Measurements from ENCODE around the gene HSD17B8. TPM values are rescaled to one million over a fixed set of nuclear protein-coding genes. Genes with fewer than 3 reads are reported as not detected.

The HSD17B8 gene
- total RNA-seq, 1 experiment from 2014 or later: 22.0 TPM

DNA sequence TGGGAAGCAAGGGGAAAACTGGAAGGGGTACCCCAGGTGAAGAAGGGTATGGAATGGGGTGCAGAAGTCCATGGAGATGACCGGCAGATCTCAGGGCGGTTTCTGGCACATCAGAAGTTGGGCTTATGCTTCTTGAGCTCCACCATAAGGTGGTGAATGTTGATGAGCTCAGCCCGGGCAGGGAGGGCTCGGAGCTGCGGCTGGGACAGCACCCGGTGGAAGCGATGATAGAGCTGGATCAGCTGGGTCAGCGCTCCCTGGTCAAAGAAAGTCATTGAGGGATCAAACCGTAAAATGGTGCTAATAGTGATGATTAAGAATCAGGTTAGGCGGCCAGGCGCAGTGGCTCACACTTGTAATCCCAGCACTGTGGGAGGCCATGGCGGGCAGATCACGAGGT, 46.3 kb downstream of the HSD17B8 start:
- Histone ChIP-seq H2AFZ (ENCODE audit: low read depth, low read length, poor library complexity, severe bottlenecking) (no peak overlapping the region), H3K4me2 (ENCODE audit: low read length) (peak overlapping the region; percentile 99), H3K4me3 (replicated peaks in 1 of 2; ENCODE audit: low read depth in 1 of 2, low read length in 2 of 2) (peak overlapping the region; percentile 74 to 85; a peak in 3 of 4 replicates), H3K36me3 (ENCODE audit: control insufficient read depth in 1 of 2, insufficient read depth in 2 of 2, low read length in 2 of 2) (no peaks in the 10 kb centered on the region), H3K4me1 (ENCODE audit: control insufficient read depth in 1 of 2, insufficient read depth in 2 of 2, low read length in 2 of 2) (peaks cover 20 to 45% of the 10 kb centered on the region in 2 experiments), H4K20me1 (ENCODE audit: insufficient read depth) (no peaks in the 10 kb centered on the region), H3K27me3 (ENCODE audit: insufficient read depth, low read length) (no peaks in the 10 kb centered on the region), H3K79me2 (ENCODE audit: insufficient read depth, low read length) (no peaks in the 10 kb centered on the region), H3K9me2 (ENCODE audit: insufficient read depth) (no peaks in the 10 kb centered on the region), H3K27ac (ENCODE audit: low read depth, low read length) (peak overlapping the region; percentile 90), H3K9ac (ENCODE audit: low read length) (peak overlapping the region; percentile 88), H3K9me3 (ENCODE audit: control insufficient read depth in 1 of 2, insufficient read depth in 1 of 2, low read depth in 1 of 2, low read length in 2 of 2) (no peaks in the 10 kb centered on the region)
- ATAC-seq (no peak), DNase-seq (ENCODE audit: low read depth, low spot score) (no peak)
- CTCF ChIA-PET: no interaction called here
- RAD21 ChIA-PET (ENCODE audit: low non-redundant PET in 1 of 2, low total read pairs in 2 of 2, uncharacterized antibody in 2 of 2, unreplicated experiment in 2 of 2): no interaction called here
- TF ChIP-seq, protein P1, sequence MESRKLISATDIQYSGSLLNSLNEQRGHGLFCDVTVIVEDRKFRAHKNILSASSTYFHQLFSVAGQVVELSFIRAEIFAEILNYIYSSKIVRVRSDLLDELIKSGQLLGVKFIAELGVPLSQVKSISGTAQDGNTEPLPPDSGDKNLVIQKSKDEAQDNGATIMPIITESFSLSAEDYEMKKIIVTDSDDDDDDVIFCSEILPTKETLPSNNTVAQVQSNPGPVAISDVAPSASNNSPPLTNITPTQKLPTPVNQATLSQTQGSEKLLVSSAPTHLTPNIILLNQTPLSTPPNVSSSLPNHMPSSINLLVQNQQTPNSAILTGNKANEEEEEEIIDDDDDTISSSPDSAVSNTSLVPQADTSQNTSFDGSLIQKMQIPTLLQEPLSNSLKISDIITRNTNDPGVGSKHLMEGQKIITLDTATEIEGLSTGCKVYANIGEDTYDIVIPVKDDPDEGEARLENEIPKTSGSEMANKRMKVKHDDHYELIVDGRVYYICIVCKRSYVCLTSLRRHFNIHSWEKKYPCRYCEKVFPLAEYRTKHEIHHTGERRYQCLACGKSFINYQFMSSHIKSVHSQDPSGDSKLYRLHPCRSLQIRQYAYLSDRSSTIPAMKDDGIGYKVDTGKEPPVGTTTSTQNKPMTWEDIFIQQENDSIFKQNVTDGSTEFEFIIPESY (IDR thresholded peaks at IDR 0.05; ENCODE audit: extremely low read depth, insufficient replicate concordance, low read length): no peak
- POLR2A ChIA-PET: interaction anchor here (0.8 to 4.0 kb wide), 3 partner anchors 8 to 21 kb away, joined by 4 to 24 read pairs (median 19); partner anchors contain the start of genes RPS18 and VPS52
- intact Hi-C loops (cut with micrococcal nuclease): no loop called here
- BruUV-seq (replicated peaks): no TSS peak

DNA sequence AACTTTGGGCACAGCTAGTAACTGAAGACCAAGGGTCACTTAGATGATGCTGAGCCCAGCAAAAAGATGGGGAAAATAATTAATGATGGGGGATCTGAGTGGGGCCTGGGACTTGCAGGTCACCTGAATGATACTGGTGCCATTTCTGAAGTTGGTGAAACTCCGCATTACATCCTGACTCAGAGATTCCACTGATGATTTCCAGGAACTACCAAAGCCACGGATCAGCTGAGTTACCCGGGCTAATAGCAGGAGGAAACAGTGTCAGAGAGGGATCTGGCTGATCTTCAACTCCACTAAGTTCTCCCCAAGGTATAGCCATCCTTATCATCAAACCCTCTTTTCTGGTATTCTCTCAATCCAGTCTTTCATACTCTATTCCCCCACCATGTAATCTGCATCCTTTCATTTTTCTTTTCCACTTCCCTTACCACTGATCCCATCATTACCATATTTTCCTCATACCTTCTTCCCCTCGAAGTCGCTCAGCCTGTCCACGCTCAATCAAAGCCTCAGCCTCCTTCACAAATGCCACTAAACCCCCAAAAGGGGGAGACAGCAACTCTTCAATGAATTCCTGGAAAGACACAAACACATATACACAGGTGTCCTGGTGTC, 47.0 kb downstream of the HSD17B8 start:
- Histone ChIP-seq H3K9ac (ENCODE audit: low read length) (no peak overlapping the region), H3K27ac (ENCODE audit: low read depth, low read length) (no peak overlapping the region), H3K9me3 (ENCODE audit: control insufficient read depth in 1 of 2, insufficient read depth in 1 of 2, low read depth in 1 of 2, low read length in 2 of 2) (no peaks in the 10 kb centered on the region), H3K9me2 (ENCODE audit: insufficient read depth) (no peaks in the 10 kb centered on the region), H3K27me3 (ENCODE audit: insufficient read depth, low read length) (no peaks in the 10 kb centered on the region), H3K4me3 (replicated peaks in 1 of 2; ENCODE audit: low read depth in 1 of 2, low read length in 2 of 2) (no peak overlapping the region), H3K36me3 (ENCODE audit: control insufficient read depth in 1 of 2, insufficient read depth in 2 of 2, low read length in 2 of 2) (no peaks in the 10 kb centered on the region), H2AFZ (ENCODE audit: low read depth, low read length, poor library complexity, severe bottlenecking) (no peak overlapping the region), H4K20me1 (ENCODE audit: insufficient read depth) (no peaks in the 10 kb centered on the region), H3K4me1 (ENCODE audit: control insufficient read depth in 1 of 2, insufficient read depth in 2 of 2, low read length in 2 of 2) (peaks cover 24 to 53% of the 10 kb centered on the region in 2 experiments), H3K4me2 (ENCODE audit: low read length) (no peak overlapping the region), H3K79me2 (ENCODE audit: insufficient read depth, low read length) (no peaks in the 10 kb centered on the region)
- intact Hi-C loops (cut with micrococcal nuclease): no loop called here
- no TSS peak for BruUV-seq (replicated peaks)
- DNase-seq (ENCODE audit: low read depth, low spot score): no peak
- TF ChIP-seq, protein P2, sequence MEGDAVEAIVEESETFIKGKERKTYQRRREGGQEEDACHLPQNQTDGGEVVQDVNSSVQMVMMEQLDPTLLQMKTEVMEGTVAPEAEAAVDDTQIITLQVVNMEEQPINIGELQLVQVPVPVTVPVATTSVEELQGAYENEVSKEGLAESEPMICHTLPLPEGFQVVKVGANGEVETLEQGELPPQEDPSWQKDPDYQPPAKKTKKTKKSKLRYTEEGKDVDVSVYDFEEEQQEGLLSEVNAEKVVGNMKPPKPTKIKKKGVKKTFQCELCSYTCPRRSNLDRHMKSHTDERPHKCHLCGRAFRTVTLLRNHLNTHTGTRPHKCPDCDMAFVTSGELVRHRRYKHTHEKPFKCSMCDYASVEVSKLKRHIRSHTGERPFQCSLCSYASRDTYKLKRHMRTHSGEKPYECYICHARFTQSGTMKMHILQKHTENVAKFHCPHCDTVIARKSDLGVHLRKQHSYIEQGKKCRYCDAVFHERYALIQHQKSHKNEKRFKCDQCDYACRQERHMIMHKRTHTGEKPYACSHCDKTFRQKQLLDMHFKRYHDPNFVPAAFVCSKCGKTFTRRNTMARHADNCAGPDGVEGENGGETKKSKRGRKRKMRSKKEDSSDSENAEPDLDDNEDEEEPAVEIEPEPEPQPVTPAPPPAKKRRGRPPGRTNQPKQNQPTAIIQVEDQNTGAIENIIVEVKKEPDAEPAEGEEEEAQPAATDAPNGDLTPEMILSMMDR (IDR thresholded peaks at IDR 0.05 in 2 of 3, conservative IDR thresholded peaks at IDR 0.05 in 1 of 3; ENCODE audit: borderline replicate concordance in 1 of 3, insufficient read depth in 1 of 3, low read depth in 2 of 3, low read length in 2 of 3): no peak
- TF ChIP-seq, protein P3, sequence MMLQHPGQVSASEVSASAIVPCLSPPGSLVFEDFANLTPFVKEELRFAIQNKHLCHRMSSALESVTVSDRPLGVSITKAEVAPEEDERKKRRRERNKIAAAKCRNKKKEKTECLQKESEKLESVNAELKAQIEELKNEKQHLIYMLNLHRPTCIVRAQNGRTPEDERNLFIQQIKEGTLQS (IDR thresholded peaks at IDR 0.05): no peak
- no peak for TF ChIP-seq POLR2A (IDR thresholded peaks at IDR 0.05; ENCODE audit: borderline replicate concordance, extremely low read depth, insufficient read depth, insufficient read length)
- TF ChIP-seq EZH2 (IDR thresholded peaks at IDR 0.05): no peak
- no peak for TF ChIP-seq JUND (IDR thresholded peaks at IDR 0.05)
- TF ChIP-seq, protein P4, sequence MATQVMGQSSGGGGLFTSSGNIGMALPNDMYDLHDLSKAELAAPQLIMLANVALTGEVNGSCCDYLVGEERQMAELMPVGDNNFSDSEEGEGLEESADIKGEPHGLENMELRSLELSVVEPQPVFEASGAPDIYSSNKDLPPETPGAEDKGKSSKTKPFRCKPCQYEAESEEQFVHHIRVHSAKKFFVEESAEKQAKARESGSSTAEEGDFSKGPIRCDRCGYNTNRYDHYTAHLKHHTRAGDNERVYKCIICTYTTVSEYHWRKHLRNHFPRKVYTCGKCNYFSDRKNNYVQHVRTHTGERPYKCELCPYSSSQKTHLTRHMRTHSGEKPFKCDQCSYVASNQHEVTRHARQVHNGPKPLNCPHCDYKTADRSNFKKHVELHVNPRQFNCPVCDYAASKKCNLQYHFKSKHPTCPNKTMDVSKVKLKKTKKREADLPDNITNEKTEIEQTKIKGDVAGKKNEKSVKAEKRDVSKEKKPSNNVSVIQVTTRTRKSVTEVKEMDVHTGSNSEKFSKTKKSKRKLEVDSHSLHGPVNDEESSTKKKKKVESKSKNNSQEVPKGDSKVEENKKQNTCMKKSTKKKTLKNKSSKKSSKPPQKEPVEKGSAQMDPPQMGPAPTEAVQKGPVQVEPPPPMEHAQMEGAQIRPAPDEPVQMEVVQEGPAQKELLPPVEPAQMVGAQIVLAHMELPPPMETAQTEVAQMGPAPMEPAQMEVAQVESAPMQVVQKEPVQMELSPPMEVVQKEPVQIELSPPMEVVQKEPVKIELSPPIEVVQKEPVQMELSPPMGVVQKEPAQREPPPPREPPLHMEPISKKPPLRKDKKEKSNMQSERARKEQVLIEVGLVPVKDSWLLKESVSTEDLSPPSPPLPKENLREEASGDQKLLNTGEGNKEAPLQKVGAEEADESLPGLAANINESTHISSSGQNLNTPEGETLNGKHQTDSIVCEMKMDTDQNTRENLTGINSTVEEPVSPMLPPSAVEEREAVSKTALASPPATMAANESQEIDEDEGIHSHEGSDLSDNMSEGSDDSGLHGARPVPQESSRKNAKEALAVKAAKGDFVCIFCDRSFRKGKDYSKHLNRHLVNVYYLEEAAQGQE (IDR thresholded peaks at IDR 0.05; ENCODE audit: low read depth): no peak
- TF ChIP-seq RAD21 (IDR thresholded peaks at IDR 0.05; ENCODE audit: low read depth): peak; percentile 16; the same call in 1 of the 2 replicates
- no peak for TF ChIP-seq FOSL1 (IDR thresholded peaks at IDR 0.05; ENCODE audit: low read depth)
- RAD21 ChIA-PET (ENCODE audit: low non-redundant PET in 1 of 2, low total read pairs in 2 of 2, uncharacterized antibody in 2 of 2, unreplicated experiment in 2 of 2): no interaction called here
- ATAC-seq: no peak
- CTCF ChIA-PET: no interaction called here
- POLR2A ChIA-PET: interaction anchor here (3.7 to 4.0 kb wide), 2 partner anchors 10 to 20 kb away, joined by 19 to 24 read pairs; partner anchors contain the start of genes RPS18 and VPS52

Data from HCT116 (cell line).